Measurements from ENCODE around the gene PACRG. TPM values are rescaled to one million over a fixed set of nuclear protein-coding genes. Genes with fewer than 3 reads are reported as not detected.

PACRG gene
- total RNA-seq, 4 donors from 2014 or later, result 1.5 to 10.4 (median 2.1) TPM

DNA sequence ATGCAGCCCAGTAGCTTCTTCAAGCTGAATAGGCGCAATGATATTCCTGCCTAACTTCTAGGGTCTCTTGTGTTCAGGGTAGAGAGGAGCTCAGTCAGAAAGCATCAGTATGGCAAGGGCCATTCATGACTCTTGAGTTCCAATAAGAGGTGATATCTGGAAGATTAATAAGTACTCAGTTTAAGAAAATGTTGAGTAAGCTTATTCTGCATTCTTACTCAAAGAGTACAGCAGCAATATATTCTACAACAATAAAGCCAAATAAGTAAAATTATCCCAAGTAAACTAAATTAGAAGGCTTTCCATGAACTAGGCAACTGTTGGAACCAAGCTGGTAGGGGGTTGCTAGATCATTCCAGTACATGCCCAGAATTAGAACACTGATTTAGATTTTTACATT, 303.2 kb downstream of the PACRG start:
- no peaks in the 10 kb centered on the region for H3K27me3 ChIP-seq
- H3K27ac ChIP-seq, result no peak overlapping the region
- no peaks in the 10 kb centered on the region for H3K36me3 ChIP-seq
- no peaks in the 10 kb centered on the region for H3K4me1 ChIP-seq
- no peak for DNase-seq (ENCODE audit: low spot score in 2 of 2)
- WGBS, 2 donors, result 100% methylated on average over 1 of the region's 1 CpG
- no peak overlapping the region for H3K4me3 ChIP-seq
- TF ChIP-seq, protein P1, sequence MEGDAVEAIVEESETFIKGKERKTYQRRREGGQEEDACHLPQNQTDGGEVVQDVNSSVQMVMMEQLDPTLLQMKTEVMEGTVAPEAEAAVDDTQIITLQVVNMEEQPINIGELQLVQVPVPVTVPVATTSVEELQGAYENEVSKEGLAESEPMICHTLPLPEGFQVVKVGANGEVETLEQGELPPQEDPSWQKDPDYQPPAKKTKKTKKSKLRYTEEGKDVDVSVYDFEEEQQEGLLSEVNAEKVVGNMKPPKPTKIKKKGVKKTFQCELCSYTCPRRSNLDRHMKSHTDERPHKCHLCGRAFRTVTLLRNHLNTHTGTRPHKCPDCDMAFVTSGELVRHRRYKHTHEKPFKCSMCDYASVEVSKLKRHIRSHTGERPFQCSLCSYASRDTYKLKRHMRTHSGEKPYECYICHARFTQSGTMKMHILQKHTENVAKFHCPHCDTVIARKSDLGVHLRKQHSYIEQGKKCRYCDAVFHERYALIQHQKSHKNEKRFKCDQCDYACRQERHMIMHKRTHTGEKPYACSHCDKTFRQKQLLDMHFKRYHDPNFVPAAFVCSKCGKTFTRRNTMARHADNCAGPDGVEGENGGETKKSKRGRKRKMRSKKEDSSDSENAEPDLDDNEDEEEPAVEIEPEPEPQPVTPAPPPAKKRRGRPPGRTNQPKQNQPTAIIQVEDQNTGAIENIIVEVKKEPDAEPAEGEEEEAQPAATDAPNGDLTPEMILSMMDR (IDR thresholded peaks at IDR 0.05), result no peak
- TF ChIP-seq EP300 (IDR thresholded peaks at IDR 0.05), result no peak
- no peak for TF ChIP-seq POLR2A (IDR thresholded peaks at IDR 0.05)
- peaks cover 0 to 7% (median 3%) of the 10 kb centered on the region in 4 donors for H3K9me3 ChIP-seq

DNA sequence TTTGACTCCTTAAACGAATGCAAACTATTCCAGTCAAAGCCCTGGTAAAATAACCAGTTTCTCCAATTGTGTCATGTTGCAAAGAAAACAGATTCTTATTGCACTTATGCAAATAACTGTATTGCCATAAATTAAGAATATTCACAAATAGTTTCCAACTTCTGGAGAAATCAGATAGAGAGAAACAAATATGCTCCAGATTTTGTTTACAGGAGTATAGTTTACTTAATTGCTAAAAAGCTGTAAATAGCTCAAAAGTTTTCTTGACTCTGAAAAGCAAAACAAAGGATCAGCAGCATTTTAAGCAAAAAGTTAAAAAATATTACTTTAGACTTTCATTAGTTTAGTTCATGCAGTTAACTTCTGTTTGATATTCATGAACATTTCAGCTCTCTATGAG, 304.2 kb downstream of the PACRG start:
- peaks cover 0 to 7% (median 3%) of the 10 kb centered on the region in 4 donors for H3K9me3 ChIP-seq
- 76 to 94% methylated on average over 1 of the region's 1 CpG for WGBS, 2 donors
- H3K27ac ChIP-seq, result no peak overlapping the region
- H3K4me3 ChIP-seq, result no peak overlapping the region
- no peaks in the 10 kb centered on the region for H3K36me3 ChIP-seq
- no peak for DNase-seq (ENCODE audit: low spot score in 2 of 2)
- TF ChIP-seq, protein P1 (IDR thresholded peaks at IDR 0.05), result no peak
- no peak for TF ChIP-seq POLR2A (IDR thresholded peaks at IDR 0.05)
- no peak for TF ChIP-seq EP300 (IDR thresholded peaks at IDR 0.05)
- H3K4me1 ChIP-seq, result no peaks in the 10 kb centered on the region
- H3K27me3 ChIP-seq, result no peaks in the 10 kb centered on the region

DNA sequence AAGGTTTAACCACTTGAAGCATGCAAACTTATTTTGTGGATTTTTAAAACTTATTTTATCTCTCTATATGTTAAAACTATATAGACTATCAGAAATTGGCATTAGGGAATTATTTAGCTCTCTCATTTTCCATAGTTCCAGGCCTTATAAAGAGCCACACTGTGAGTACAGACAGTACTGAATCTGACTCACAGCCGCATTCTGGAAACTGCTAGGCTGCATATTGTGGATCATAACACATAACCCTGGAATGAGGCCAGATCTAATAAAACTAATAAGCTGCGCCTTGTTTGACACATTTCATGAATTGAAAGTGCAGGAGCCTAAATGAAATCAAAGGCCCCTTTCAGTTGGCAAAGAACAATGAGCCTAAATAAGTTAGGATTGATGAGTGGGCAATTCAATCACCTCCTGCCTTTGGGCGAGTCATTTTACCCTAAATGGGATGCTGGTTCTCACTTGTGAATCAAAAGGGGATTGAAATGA, 308.4 kb downstream of the PACRG start:
- TF ChIP-seq EP300 (IDR thresholded peaks at IDR 0.05) (no peak), POLR2A (IDR thresholded peaks at IDR 0.05) (no peak)
- TF ChIP-seq, protein P1 (IDR thresholded peaks at IDR 0.05), result no peak
- no peak for DNase-seq (ENCODE audit: low spot score in 2 of 2)
- 35 to 47% methylated on average over 3 of the region's 3 CpGs for WGBS, 2 donors
- no peaks in the 10 kb centered on the region for H3K27me3 ChIP-seq
- no peaks in the 10 kb centered on the region for H3K4me1 ChIP-seq
- H3K36me3 ChIP-seq, result no peaks in the 10 kb centered on the region
- no peak overlapping the region for H3K4me3 ChIP-seq
- peak overlapping the region in 2 of 4 donors; percentile 41 to 64 for H3K27ac ChIP-seq
- H3K9me3 ChIP-seq, result peaks cover 0 to 21% (median 3%) of the 10 kb centered on the region in 4 donors

DNA sequence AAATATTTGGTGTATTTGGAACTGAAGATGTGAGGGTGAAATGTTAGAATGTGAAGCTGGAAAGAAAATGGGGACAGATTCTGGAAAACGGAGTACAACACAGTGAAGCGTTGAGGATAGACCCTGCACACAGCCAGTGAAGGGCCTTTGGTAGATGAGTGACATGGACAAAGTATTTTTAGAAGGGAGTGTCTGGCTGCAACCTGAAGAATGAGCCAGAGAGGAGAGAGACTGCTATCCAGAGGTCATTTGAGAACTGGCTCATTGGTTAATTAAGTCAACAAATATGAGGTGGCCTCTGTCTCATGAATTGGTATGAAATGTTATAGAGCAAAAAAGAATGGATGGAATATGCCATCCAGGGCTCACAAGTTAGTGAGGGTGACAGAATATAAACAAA, 310.5 kb downstream of the PACRG start:
- no peaks in the 10 kb centered on the region for H3K4me1 ChIP-seq

DNA sequence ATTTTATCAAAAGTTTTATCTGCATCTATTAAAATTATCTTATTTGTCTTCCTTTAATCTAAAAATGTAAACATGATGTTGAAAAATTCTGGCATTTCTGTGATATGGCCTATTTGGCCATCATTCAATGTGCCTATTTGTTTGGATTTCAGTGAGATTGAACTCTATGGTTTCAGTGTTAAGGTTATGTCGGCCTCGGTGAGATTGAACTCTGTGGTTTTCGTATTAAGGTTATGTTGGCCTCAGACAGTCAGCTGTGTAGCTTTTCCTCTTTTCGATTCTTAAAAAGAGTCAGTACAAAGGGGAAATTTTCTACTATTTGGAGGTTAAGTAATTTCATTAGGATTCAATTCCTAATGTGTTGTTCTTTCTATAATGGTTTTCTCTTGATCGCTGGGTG, 320.6 kb downstream of the PACRG start:
- Histone ChIP-seq H3K4me3 (no peak overlapping the region), H3K9me3 (no peaks in the 10 kb centered on the region), H3K36me3 (no peaks in the 10 kb centered on the region), H3K27me3 (no peaks in the 10 kb centered on the region), H3K4me1 (no peaks in the 10 kb centered on the region), H3K27ac (no peak overlapping the region)
- no peak for TF ChIP-seq EP300 (IDR thresholded peaks at IDR 0.05)
- TF ChIP-seq POLR2A (IDR thresholded peaks at IDR 0.05), result no peak
- TF ChIP-seq, protein P1 (IDR thresholded peaks at IDR 0.05), result no peak
- WGBS, 2 donors, result 54 to 65% methylated on average over 5 of the region's 5 CpGs
- DNase-seq (ENCODE audit: low spot score in 2 of 2), result no peak

More for the DNA sequence above, 310.5 kb downstream of the PACRG start:
- DNase-seq (ENCODE audit: low spot score in 2 of 2), result no peak
- H3K4me3 ChIP-seq, result no peak overlapping the region
- TF ChIP-seq POLR2A (IDR thresholded peaks at IDR 0.05) (no peak), EP300 (IDR thresholded peaks at IDR 0.05) (no peak)
- TF ChIP-seq, protein P1 (IDR thresholded peaks at IDR 0.05), result no peak
- no peaks in the 10 kb centered on the region for H3K36me3 ChIP-seq
- H3K9me3 ChIP-seq, result peaks cover 0 to 14% (median 0%) of the 10 kb centered on the region in 4 donors
- 81 to 93% methylated on average over 2 of the region's 2 CpGs for WGBS, 2 donors
- H3K27me3 ChIP-seq, result no peaks in the 10 kb centered on the region
- no peak overlapping the region for H3K27ac ChIP-seq
